HFF-Myc (cell line): Measurements from ENCODE around the gene SLC6A5.
"Not testable (repeated sequence)": the region's sequence is repeated elsewhere in the genome, so short reads cannot be mapped to it uniquely, and the experiment has no call there.

ENCODE experiments used
- DNase-seq: peaks from one replicate; pipeline ENCODE4 v3.0.0-alpha.2; 2011; ENCODE audit warnings: low read depth; ENCODE audit errors: extremely low read depth
- H3K4me3 ChIP-seq: replicated peaks from 2 replicates; pipeline ENCODE4 v1.5.1; 2011; ENCODE audit warnings: low read depth, mild to moderate bottlenecking, control low read depth, low read length
- TF ChIP-seq, protein P1 (sequence below): IDR thresholded peaks from 2 replicates; pipeline ENCODE4 v1.5.1; 2012; ENCODE audit warnings: mild to moderate bottlenecking, low read depth, low read length, control low read depth; ENCODE audit errors: missing control alignments

Gene SLC6A5

GRCh38 chr11:20563866-20564265 is 35.5 kb upstream of the SLC6A5 start:
- no peak overlapping the region for H3K4me3 ChIP-seq
- TF ChIP-seq, protein P1, sequence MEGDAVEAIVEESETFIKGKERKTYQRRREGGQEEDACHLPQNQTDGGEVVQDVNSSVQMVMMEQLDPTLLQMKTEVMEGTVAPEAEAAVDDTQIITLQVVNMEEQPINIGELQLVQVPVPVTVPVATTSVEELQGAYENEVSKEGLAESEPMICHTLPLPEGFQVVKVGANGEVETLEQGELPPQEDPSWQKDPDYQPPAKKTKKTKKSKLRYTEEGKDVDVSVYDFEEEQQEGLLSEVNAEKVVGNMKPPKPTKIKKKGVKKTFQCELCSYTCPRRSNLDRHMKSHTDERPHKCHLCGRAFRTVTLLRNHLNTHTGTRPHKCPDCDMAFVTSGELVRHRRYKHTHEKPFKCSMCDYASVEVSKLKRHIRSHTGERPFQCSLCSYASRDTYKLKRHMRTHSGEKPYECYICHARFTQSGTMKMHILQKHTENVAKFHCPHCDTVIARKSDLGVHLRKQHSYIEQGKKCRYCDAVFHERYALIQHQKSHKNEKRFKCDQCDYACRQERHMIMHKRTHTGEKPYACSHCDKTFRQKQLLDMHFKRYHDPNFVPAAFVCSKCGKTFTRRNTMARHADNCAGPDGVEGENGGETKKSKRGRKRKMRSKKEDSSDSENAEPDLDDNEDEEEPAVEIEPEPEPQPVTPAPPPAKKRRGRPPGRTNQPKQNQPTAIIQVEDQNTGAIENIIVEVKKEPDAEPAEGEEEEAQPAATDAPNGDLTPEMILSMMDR, result no peak
- no peak for DNase-seq

DNA sequence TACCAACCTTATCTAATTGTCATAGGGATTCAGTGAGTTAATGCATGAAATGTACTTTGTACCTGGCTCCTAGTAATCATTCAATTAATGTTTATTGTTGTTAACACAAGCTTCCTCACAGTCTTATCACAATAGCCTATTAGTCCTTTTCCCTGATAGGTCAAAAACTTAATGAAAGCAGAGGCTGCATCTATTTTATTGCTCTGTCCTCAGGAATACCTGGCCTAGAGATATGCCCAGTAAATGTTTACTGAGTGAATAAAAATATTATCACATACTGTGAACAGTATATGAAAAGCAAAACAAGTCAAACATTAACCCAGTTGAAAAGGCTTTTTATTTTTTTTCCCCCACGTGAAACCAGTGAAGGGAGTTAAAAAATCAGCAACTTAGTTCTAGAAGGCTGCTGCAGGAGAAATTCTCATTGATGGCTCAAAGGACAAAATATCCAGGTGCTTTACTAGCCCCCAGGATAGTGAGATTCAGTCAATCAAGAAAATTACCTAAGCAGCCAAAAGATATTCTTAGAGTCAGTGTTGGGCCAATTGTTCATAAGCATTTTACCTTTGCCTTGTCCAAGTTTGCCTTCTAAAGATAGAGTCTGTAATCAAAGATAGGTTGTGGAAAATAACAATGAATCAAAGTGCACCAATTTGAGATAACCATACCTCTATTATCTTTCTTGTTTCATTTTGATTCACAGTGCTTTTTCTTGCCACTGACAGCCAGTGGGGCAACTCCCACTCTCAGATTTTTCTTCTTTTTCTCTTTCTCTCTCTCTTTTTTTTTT is 34.4 kb upstream of the SLC6A5 start:
- TF ChIP-seq, protein P1, result no peak

DNA sequence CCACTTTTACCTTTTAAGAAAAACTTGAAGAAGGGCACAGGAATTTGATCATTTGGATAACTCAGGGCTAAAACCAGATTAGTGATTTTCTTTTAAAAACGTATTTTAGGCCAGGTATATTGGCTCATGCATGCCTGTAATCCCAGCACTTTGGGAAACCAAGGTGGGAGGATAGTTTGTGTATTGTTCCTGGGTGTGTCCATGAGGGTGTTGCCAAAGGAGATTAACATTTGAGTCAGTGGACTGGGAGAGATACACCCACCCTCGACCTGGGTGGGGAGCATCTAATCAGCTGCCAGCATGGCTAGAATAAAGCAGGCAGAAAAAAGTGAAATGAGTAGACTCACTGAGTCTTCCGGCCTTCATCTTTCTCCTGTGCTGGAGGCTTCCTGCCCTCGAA is 33.3 kb upstream of the SLC6A5 start:
- H3K4me3 ChIP-seq, DNase-seq: not testable (repeated sequence)

More for the DNA sequence above, 34.4 kb upstream of the SLC6A5 start:
- DNase-seq, result no peak
- H3K4me3 ChIP-seq, result no peak overlapping the region

GRCh38 chr11:20566591-20567434 is 32.6 kb upstream of the SLC6A5 start:
- TF ChIP-seq, protein P1, result no peak
- DNase-seq, result no peak
- H3K4me3 ChIP-seq, result no peak overlapping the region

GRCh38 chr11:20579725-20580124 is 19.7 kb upstream of the SLC6A5 start:
- DNase-seq, H3K4me3 ChIP-seq: not testable (repeated sequence)

DNA sequence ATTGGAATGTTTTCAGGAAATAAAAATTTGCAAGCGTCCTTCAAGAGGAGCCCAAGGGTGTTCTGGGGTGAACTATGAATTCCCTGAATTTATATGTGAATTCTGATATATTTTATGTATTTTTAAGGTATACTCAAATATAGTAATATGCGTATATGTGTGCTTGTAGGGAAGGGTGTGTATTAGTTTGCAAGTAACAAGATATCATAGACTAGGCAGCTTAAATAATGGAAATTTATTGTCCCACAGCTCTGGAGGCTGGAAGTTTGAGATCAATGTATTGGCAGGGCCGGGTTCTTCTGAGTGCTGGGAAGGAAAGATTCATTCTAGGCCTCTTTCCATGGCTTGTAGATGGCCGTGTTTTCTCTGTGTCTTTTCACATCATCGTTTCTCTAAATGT is 16.2 kb upstream of the SLC6A5 start:
- TF ChIP-seq, protein P1, result no peak
- H3K4me3 ChIP-seq, result no peak overlapping the region
- no peak for DNase-seq

GRCh38 chr11:20584093-20584774 is 15.2 kb upstream of the SLC6A5 start:
- no peak for DNase-seq
- H3K4me3 ChIP-seq, result no peak overlapping the region
- TF ChIP-seq, protein P1, result no peak
